Astrocyte of the cerebellum (primary cell): ENCODE measurements around the gene RASSF8.

ENCODE experiments used
- DNase-seq: peaks from one replicate; pipeline ENCODE4 v3.0.0-alpha.2; 2011; ENCODE audit warnings: low read depth
- H3K4me3 ChIP-seq: 2 replicates; pipeline ENCODE4 v1.5.1; 2011; ENCODE audit warnings: mild to moderate bottlenecking, low read depth, low read length, moderate library complexity
- CTCF ChIP-seq: IDR thresholded peaks from 2 replicates; pipeline ENCODE4 v1.5.1; 2012; ENCODE audit warnings: low read length, low read depth, moderate library complexity, mild to moderate bottlenecking; ENCODE audit errors: missing control alignments
- in situ Hi-C: cut with HindIII; loops from 2 replicates; pipeline ENCODE4 v1.10.0; 2017; ENCODE audit warnings: low sequenced_read_pairs

The RASSF8 gene

GRCh38 chr12:26043135-26044006, 84.9 kb downstream of the RASSF8 start:
- H3K4me3 ChIP-seq, result no peak overlapping the region
- DNase-seq, result no peak
- no peak for TF ChIP-seq CTCF
- in situ Hi-C loops, result no loop called here

- peak; percentile 37 for DNase-seq
- no peak for TF ChIP-seq CTCF
- no peak overlapping the region for H3K4me3 ChIP-seq
- in situ Hi-C loops, result no loop called here
Observed at GRCh38 chr12:26044007-26044394, 85.5 kb downstream of the RASSF8 start.

DNA sequence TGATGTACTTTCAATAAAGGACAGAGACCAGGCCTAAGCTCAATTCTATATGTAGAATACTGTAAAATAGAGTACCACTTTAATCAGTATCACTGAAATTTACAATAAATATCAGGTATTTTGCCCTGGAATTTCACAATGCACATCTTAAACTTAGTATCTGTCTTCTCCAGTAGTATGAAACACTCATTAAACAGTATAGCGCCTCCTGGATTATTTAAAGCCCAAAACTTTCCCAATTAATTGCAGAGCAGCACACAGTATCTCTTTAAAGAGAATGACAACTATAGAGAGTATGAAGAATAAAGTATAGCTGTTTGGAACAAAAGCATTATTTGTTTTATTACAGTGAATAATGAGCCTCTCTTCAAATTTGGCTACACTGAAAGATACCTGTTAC, 86.1 kb downstream of the RASSF8 start:
- H3K4me3 ChIP-seq, result no peak overlapping the region
- no peak for DNase-seq
- TF ChIP-seq CTCF, result no peak
- in situ Hi-C loops, result no loop called here

DNA sequence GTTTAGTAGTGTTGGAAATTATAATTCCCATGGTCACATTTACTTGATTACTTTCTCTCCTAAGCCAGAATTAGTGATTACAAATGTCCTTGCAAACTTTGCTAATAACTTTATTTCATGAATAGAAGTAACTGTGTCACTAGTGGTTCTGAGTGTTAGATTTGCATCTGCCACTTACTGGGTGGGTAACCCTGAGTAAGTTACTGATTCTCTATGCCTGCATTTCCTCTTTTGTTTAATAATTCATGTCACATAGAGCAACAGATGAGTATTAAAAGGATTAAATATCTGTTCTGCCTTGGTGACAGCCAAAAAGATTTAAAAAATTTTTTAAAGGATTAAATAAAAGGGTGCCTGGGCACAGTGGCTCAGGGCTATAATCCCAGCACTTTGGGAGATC, 87.7 kb downstream of the RASSF8 start:
- no peak for DNase-seq
- H3K4me3 ChIP-seq, result no peak overlapping the region
- in situ Hi-C loops, result no loop called here
- TF ChIP-seq CTCF, result no peak

DNA sequence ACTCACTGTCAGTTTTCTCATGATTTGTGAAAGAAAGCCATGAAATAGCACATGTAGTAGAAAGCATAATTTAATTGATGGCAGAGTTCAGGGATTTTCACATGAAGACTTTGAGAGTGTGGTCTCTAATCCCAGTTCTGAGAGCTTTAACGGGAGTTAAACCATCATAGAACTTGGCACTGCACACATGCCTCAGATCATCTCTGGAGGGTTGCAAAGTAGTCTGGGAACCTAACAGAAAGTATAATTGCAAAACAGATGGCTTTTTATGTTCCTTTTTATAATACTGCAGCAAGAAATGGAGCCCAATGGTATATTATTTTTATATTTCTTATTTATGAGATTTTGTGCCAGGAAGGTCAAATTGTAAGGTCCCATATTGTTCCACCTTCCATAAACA, 88.4 kb downstream of the RASSF8 start:
- in situ Hi-C loops, result no loop called here
- no peak for DNase-seq
- no peak for TF ChIP-seq CTCF
- no peak overlapping the region for H3K4me3 ChIP-seq

- DNase-seq, result no peak
- in situ Hi-C loops, result no loop called here
- TF ChIP-seq CTCF, result no peak
- no peak overlapping the region for H3K4me3 ChIP-seq
Observed at GRCh38 chr12:26047401-26048226, 89.1 kb downstream of the RASSF8 start.
